Activated CD4-positive, alpha-beta T cell treated with anti-CD3 and anti-CD28 coated beads, Interleukin-2, amount 50 U/mL, for 4 hours (primary cell): ENCODE results near the gene ZNF438.
"Not testable (repeated sequence)": the region's sequence is repeated elsewhere in the genome, so short reads cannot be mapped to it uniquely, and the experiment has no call there.

Source experiments
- DNase-seq, 2 experiments: peaks; one replicate each; pipeline ENCODE4 v3.0.0-alpha.2; 2020

Gene ZNF438

DNA sequence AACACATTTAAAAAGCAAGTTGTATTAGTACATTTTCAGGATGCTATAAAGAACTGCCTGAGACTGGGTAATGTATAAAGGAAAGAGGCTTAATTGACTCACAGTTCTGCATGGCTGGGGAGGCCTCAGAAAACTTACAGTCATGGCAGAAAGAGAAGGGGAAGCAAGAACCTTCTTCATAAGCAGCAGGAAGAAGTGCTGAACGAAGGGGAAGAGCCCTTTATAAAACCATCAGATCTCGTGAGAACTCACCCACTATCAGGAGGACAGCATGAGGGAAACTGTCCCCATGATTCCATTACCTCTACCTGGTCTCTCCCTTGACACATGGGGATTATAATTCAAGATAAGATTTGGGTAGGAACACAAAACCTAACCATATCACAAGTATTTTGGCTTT is 7.3 kb upstream of the ZNF438 start:
- DNase-seq = not testable (repeated sequence)

- no peak for DNase-seq
Measured at GRCh38 chr10:31037749-31038148, 6.1 kb upstream of the ZNF438 start.

DNA sequence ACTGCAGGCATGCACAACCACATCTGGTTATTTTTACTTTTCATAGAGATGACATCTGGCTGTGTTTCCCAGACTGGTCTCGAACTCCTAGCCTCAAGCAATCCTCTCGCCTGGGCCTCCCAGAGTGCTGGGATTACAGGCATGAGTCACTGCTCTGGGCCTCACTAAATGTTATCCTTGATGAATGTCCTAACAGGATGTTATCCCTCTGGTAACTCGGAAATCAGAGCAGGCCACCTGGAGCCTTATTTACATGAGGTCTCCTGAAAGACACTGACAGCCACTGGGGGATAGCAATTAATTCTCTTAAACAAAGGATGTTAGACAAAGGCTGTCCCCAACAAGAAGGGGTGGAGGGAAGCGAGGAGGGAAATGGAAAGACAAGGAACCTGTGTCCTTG is 4.5 kb upstream of the ZNF438 start:
- DNase-seq = no peak

DNA sequence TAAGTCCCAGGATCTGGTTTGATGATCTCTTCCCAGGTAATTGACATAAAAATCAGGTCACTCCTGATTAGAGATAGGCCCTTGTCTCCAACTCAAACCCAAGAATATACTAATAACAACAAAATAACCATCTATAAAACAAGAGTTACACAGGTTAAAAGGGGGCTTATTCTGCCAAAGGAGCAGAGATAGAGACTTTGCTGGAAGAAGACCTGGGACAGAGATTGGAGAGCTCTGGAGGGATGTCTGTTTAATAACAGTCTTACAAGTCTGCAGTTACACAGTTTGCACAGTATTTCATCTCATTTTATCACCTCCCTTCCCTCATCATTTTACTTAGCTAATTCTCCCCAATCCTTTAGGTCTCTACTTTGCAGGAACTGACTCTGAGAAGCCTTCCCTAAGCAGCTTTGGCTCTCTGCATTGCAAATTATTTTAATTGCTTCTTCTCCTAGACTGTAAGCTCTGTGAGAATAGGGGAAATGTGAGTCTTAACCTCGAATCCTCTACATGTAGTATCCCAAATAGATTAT is 3.7 kb upstream of the ZNF438 start:
- DNase-seq = no peak

DNA sequence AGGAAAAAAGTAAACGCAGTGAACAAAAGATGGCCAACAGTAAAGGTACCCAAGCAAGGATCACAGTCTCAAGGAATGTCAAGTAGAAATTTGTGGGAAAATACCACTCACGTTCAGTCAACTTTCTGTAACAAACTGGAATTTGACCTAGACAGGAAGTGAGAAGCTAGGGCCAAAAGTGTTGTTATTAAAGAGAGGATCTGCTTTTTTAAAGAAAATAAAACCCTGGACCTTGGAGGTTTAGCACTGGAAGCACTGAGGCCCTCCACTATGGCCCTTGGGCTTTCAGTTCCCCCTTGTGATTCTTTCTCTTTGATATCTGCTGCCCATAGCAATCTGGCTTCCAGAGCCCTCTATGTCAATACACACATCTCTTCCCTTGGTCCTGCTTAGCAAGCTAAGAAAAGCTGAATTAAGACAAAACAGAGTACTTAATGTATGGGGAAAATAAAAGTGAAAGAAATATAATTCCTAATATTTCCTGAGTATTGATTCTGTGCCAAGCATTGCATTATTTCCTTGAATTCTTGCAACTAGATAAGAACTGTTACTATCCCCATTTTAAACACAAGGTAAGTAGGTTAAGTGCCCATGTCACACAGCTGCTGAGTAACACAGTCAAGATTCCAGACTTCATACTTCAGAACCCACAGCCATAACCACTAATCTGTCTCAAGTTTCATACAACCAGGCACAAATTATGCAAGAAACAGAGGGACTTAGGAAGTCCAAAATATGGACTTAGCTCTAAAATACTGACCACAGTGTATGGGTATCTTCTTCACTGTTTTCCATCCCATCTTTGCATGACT is 2.6 kb upstream of the ZNF438 start:
- DNase-seq = no peak

DNA sequence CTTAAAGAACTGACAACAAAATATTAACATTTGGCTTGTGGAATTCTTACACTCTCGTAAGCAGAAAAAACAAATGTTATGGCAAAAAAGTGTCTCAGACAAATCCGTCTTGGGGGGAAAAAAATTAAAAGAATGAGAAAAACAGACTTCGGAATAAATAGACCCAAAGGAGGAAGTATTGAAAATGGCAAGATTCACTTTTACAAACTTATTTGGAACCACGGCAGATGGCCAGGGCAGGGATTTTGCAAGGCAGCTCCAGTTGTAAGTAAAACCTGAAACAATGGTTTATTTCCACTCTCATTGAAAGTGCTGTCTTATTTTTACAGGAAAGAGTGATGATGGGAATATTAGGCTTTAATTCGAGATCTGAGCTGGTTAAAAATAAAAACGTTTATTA is 1.5 kb upstream of the ZNF438 start:
- DNase-seq = no peak

GRCh38 chr10:31032258-31033132 is 830 bp upstream of the ZNF438 start:
- peak; percentile 91 to 93 for DNase-seq

GRCh38 chr10:31031205-31031557 is 484 bp downstream of the ZNF438 start:
- DNase-seq = no peak

GRCh38 chr10:31030800-31031199 is 865 bp downstream of the ZNF438 start:
- no peak for DNase-seq

- no peak for DNase-seq
Measured at GRCh38 chr10:31030260-31030659, 1.4 kb downstream of the ZNF438 start.

DNA sequence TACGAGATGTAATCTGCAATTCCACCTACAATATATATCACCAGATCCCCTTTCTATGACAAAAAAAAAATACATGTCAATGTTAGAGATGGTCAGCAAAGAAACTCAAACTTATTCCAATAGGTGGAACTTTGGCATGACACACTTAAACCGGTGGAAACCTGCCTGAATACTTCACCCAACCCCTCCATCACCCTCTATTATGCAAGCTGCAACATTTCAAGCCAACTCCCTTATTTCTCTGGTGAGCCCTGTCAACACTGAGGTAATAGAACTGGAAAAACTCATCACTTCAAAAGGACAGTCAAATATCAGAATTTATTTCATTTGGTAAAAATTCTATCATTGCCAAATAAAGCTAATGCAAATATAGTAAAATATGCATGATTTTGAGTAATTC is 3.6 kb downstream of the ZNF438 start:
- DNase-seq = no peak

DNA sequence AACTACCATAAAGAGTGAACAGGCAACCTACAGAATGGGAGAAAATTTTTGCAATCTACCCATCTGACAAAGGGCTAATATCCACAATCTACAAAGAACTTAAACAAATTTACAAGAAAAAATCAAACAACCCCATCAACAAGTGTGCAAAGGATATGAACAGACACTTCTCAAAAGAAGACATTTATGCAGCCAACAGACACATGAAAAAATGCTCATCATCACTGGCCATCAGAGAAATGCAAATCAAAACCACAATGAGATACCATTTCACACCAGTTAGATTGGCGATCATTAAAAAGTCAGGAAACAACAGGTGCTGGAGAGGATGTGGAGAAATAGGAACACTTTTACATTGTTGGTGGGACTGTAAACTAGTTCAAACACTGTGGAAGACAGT is 5.4 kb downstream of the ZNF438 start:
- DNase-seq = not testable (repeated sequence)

- DNase-seq = no peak
Measured at GRCh38 chr10:31025142-31025541, 6.5 kb downstream of the ZNF438 start.

- no peak for DNase-seq
Measured at GRCh38 chr10:31023558-31023957, 8.1 kb downstream of the ZNF438 start.

DNA sequence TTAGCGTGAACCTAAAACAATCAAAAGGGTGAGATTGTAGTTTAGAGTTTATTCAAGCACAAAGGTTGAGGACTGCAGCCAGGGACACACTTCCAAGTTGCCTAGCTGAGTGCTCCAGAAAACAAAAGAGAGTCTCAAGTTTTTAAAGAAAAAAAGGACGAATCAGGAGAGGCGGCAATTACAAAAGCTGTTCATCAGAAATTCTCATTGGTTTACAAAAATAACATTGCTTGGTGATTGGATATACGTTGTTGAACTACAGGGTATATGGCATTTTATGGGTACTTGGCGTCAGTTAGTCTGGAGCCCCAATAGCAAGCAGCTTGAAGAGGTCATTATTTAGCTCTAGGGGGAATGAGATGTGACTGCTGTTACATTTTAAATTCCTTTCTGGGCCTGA is 11.5 kb downstream of the ZNF438 start:
- DNase-seq = no peak

DNA sequence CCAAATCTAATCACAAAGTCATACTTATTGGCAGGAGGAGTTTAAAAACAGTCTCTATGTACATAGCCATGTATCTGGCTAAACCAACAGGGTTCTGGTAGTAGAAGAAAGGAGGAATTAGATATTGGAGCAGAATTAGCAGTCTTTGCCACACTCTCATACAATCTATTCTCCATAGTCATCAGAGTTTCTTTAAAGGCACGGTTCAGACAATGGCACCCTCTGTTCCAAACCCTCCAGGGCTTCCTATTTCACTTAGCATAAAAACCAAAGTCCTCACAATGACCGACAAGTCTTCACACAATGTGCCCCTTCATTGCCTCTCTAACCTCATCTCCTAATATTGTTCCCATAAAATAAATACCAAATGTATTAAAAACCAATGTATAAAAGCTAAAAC is 12.7 kb downstream of the ZNF438 start:
- no peak for DNase-seq

GRCh38 chr10:31018356-31018750 is 13.3 kb downstream of the ZNF438 start:
- DNase-seq = no peak

GRCh38 chr10:31017534-31018355 is 13.9 kb downstream of the ZNF438 start:
- DNase-seq = no peak

GRCh38 chr10:31014161-31014875 is 17.3 kb downstream of the ZNF438 start:
- DNase-seq = no peak

DNA sequence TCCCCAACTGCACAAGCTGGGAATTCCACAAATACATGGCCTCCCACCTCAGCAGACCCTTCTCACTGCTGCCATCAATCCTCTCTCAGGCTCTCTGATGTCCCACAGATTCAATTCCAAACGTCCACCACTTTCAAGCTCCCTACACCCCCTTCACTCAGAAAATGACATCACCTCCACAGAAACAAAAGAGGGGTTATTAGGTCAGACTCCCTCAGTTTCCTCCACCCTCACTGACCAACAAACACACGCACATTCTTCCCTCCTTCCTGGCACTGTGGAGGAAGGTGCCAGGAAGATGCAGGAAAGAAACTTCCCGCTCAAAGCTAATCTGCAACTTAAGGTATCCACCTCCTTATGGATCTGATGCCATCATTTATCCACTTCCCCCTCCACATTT is 18.3 kb downstream of the ZNF438 start:
- no peak for DNase-seq

DNA sequence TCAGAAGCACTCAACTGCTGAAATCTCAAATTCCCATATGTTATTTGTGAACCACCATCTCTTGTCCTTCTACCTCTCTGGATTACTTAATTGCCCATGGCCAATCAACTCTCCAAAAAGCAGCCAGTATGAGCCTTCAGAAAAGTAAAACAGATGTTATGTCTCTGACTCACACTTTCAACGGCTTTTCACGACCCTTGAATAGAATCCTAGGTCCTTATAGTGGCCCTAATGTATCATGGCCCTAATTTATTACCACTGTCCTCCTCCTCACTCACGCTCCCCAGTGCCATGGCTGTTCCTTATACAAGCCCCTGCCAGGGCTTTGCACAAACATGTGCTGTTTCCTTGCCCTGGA is 20.0 kb downstream of the ZNF438 start:
- no peak for DNase-seq

- DNase-seq = no peak
Measured at GRCh38 chr10:31011017-31011664, 20.5 kb downstream of the ZNF438 start.
